Measurements from ENCODE around the gene GALK2.

GALK2 gene

GRCh38 chr15:49293941-49294340 is 123.9 kb downstream of the GALK2 start:
- TF ChIP-seq, protein P1, sequence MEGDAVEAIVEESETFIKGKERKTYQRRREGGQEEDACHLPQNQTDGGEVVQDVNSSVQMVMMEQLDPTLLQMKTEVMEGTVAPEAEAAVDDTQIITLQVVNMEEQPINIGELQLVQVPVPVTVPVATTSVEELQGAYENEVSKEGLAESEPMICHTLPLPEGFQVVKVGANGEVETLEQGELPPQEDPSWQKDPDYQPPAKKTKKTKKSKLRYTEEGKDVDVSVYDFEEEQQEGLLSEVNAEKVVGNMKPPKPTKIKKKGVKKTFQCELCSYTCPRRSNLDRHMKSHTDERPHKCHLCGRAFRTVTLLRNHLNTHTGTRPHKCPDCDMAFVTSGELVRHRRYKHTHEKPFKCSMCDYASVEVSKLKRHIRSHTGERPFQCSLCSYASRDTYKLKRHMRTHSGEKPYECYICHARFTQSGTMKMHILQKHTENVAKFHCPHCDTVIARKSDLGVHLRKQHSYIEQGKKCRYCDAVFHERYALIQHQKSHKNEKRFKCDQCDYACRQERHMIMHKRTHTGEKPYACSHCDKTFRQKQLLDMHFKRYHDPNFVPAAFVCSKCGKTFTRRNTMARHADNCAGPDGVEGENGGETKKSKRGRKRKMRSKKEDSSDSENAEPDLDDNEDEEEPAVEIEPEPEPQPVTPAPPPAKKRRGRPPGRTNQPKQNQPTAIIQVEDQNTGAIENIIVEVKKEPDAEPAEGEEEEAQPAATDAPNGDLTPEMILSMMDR (IDR thresholded peaks at IDR 0.05; ENCODE audit: low read length, missing control alignments): no peak
- H3K4me3 ChIP-seq (replicated peaks; ENCODE audit: low read depth, low read length): no peak overlapping the region
- DNase-seq (ENCODE audit: low read depth): no peak

GRCh38 chr15:49296258-49296657 is 126.2 kb downstream of the GALK2 start:
- TF ChIP-seq, protein P1 (IDR thresholded peaks at IDR 0.05; ENCODE audit: low read length, missing control alignments): no peak
- no peak overlapping the region for H3K4me3 ChIP-seq (replicated peaks; ENCODE audit: low read depth, low read length)
- no peak for DNase-seq (ENCODE audit: low read depth)

- TF ChIP-seq, protein P1 (IDR thresholded peaks at IDR 0.05; ENCODE audit: low read length, missing control alignments): no peak
- no peak for DNase-seq (ENCODE audit: low read depth)
- H3K4me3 ChIP-seq (replicated peaks; ENCODE audit: low read depth, low read length): no peak overlapping the region
These were observed 127.5 kb downstream of the GALK2 start for GRCh38 chr15:49297584-49297983.

GRCh38 chr15:49300856-49301255 is 130.8 kb downstream of the GALK2 start:
- TF ChIP-seq, protein P1 (IDR thresholded peaks at IDR 0.05; ENCODE audit: low read length, missing control alignments): no peak
- DNase-seq (ENCODE audit: low read depth): no peak
- H3K4me3 ChIP-seq (replicated peaks; ENCODE audit: low read depth, low read length): no peak overlapping the region

GRCh38 chr15:49301562-49301961 is 131.5 kb downstream of the GALK2 start:
- TF ChIP-seq, protein P1 (IDR thresholded peaks at IDR 0.05; ENCODE audit: low read length, missing control alignments): no peak
- no peak overlapping the region for H3K4me3 ChIP-seq (replicated peaks; ENCODE audit: low read depth, low read length)
- no peak for DNase-seq (ENCODE audit: low read depth)

DNA sequence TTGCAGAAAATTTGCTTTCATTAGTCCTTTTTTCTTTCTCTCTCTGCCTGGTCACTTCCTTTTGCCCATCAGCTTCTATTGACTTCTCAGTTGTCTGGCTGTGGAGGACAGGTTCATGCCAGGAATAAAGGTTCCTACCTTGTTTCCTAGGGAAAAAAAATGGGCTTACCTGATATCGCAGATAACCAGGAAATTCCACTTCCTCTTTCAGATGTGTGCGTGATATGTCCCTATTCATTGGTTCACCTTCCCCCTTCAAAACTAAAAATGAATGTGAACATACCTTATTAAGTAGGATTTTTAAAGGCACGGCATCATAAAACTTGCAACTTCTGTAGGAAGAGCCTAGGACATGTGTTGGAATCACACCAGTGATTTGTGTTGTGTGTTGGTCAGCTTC is 133.0 kb downstream of the GALK2 start:
- DNase-seq (ENCODE audit: low read depth): no peak
- TF ChIP-seq, protein P1 (IDR thresholded peaks at IDR 0.05; ENCODE audit: low read length, missing control alignments): no peak
- H3K4me3 ChIP-seq (replicated peaks; ENCODE audit: low read depth, low read length): no peak overlapping the region

DNA sequence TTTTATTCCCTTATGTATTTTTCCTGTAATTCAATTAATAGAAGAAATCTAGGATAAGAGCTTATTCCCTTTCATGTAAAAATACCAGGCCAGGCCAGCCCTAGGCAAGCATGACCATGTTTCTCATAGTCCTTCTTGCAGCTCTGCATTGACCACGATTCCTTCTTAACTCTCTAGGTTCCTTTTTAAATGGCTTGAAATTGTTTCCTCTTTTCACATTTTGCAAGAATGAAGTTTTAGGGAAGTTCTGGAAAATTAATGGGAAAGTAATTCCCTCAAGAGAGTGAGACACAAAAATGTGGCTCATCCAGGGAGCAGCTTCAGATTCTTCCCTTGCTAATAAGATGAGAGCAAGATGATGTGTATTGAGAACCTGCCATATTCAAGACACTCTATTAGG is 136.5 kb downstream of the GALK2 start:
- no peak overlapping the region for H3K4me3 ChIP-seq (replicated peaks; ENCODE audit: low read depth, low read length)
- no peak for DNase-seq (ENCODE audit: low read depth)
- TF ChIP-seq, protein P1 (IDR thresholded peaks at IDR 0.05; ENCODE audit: low read length, missing control alignments): no peak

All from fibroblast of pulmonary artery (primary cell).